Measurements from ENCODE around the gene ARHGAP33.

ARHGAP33 gene

DNA sequence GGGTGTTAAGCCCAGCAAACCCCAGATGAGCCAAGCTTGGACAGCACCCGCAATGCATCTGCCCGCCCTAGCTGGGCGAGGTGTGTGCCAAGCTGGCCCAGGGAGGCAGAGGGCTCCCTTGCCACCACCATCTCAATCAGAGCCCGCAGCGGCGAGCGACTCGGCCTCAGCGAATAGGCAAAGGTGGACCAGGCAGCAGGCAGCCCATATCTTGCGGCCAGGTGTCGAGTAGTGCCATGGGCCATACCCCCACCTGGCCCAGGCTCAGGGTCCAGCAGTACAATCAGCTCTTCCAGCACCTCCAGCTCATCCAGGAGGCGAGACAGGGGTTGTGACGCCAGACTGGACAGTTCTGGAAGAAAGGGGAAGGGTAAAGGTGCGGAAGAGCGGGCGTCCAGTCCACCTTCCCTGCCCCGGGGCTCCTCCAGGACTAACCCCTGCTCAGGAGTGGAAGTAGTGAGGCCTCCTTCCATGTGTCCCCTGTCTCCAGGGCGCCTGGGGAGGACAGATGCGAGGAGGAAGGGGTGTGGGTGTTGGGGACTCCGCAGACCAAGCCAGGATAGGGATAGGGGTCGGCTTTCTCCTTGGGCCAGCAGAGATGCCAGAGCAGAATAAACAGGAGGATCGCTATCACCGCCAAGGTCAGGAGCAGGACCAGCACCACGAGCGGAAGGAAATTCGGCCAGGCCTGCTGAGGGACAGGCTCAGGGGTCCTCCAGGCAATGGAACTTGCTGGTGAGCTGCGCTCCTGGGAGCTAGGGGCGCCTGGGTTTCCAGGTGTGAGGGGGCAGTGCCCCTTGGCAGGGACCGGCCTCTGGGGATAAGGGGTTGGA, 35.9 kb upstream of the ARHGAP33 start:
- no peak for DNase-seq

DNA sequence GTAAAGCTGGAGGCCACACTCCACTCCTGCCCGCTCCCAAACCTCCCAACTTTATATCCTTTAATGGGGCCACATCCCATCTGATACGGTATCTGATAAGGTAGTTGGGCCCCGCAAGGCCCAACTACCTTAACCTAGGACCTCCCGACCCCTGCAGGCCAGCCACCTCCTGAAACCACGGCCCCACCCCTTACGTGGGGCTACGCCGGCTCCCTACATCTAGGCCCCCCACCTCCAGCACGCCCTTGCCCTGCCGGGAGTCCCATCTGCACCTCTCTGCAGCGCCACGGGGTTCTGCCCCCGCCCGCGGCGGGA, 35.3 kb upstream of the ARHGAP33 start:
- no peak for DNase-seq

DNA sequence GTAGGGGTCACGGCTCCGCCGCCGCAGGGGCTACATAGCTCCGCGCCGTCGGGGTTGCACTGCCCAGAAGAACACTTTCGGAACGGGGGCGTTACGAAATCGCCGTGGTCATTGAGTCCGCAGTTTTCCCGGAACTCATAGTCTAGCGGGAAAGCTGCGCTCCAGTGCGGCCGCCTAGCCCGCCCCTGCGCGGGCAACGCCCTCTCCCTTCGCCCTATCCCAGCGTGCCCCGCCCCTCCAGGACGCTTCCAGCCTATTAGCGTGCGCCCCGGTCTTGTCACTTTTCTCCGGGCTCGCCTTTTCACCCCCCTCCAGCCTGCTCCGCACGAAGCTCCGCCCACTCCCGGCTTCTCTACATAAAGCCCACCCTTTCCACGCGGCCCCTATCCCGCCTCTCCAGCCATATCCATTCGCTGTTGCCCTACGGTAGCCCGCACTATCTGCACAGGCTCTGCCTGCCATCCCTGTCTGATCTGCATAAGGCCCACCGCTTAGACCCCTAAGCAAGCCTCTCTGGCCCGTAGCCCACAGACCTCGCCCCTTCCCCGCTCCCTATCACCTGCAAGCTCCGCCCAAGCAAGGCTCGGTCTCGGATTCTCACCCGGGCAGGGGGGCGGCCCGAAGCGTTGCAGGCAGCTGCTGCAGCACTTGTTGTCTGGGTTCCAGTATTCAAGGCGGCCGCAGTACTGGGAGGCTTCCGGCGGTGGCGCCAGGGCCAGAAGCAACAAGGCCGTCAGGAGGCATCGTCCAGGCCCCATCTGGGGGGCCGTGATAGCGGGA, 34.8 kb upstream of the ARHGAP33 start:
- peak; percentile 96 for DNase-seq

DNA sequence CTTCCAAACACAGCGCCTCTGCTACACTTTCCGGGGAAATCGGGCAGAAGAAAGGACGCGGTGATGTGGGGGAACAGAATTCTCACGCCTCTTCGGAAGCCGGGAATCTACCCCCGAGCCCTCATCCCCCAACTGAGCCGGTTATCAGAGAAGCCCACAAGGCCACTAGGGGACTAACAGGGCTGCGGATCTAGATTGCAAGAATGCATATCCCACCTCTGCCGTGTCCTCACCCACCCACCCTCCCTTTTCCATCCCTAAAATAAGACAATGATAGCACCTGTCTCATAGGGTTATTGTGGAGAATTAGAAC, 34.2 kb upstream of the ARHGAP33 start:
- DNase-seq, result peak; percentile 72

DNA sequence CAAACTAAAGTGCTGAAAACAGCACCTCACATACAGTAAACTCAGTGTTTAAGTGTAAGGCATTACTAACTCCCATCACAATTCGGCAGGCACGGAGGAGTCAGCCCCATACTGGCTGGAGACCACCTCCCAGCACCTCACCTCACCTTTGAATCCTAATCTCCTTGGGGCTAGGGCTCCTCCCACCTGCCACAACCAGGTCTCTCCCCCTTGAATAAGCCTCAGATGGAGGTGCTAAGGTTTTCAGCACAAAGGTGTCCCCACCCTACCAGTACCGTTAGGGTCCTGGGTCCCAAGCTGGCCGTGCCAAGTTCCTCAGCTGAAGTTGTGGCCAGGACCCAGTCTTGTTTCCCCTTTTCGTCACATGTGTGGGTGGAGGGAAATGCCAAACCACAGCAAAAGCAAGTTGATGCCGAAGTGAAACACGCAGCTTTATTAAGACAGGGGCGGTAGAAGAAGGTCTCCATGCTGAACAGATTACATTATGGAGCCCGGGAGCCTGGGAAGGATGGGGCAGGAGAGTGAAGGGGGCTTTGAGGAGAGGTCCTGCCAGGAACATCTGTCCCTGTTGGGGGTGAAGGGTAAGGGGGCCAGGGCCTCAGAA, 33.1 kb upstream of the ARHGAP33 start, which contains the start of gene IGFLR1:
Gene IGFLR1 (minus strand): TSS at position 332 of the 604 bp plus-strand sequence. CDS start 1,272 bp downstream, outside the sequence.
- DNase-seq, result no peak

DNA sequence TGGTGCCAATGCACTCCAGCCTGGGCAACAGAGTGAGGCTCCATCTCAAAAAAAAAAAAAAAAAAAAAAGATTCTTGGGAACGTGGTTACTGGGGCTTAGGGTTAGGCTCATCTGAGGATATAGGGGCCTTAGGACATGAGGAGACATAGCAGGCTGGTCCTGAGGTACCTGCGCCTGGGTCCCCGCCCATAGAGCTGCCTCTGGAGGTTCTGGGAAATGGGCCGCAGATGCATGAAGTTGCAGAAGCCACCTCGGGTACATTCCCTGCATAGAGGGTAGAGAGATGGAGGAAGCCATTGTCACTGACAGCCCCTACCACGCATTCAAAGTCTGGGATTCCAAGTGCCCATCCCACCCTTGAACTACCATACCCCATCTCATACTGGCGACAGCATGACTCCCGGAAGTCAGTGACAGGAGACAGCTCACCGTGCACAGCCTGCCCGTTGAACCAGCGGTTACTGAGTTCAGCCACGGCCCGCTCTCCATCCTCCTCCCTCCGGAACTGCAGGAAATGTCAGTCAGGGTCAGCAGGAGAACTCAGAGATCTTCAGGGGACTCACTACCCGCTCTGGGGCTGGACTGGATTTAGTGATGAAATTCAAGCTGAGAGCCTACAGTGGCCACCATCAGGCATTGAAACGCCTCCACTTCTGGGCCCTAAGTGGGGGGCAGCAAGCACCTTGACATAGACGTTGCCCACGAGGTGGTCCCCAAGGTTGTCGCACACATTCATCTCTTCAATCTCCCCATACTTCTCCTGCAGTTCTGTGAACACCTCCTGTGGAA, 31.5 kb upstream of the ARHGAP33 start:
- DNase-seq, result no peak

DNA sequence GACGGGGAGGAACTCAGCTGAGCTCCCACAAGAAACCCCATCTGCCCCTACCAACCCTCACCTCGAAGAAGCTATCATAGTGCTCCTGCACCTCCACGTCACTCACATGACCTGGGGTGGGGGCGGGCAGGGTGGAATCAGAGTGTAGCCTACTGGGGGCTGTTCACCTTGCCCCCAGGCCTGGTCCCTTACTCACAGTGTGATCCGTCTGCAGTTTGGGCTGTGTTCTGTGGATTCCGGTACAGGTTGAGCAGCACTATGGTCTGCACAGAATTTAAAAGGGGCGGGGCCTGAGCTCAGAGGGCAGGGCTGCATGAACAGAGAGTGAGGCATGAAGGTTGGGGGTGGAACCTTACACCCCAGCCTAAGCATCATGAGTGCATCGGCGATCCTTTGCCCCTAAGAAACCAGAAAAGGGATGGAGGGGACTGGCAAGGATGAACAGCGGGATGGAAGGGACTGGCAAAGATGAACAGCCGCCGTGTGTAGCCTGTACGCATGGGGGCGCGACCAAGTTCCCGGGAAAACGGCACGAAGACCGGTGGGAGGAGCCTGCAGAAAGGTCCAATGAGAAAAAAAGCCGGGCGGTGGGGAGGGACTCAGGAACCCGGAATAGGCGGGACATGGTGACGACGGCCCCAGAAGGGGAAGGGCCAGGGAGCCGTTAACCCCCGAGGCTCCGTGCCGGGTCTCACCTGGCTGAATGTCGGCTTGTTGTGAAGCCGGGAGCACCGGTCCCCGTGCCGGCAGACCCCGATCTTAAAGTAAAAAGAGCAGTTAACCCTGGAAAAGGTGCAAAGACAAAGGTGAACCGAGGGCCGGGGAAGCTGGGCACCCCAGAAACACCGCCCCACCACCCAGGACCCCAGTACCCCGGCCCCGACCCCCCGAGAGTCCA, 30.7 kb upstream of the ARHGAP33 start:
- DNase-seq, result peak; percentile 91

DNA sequence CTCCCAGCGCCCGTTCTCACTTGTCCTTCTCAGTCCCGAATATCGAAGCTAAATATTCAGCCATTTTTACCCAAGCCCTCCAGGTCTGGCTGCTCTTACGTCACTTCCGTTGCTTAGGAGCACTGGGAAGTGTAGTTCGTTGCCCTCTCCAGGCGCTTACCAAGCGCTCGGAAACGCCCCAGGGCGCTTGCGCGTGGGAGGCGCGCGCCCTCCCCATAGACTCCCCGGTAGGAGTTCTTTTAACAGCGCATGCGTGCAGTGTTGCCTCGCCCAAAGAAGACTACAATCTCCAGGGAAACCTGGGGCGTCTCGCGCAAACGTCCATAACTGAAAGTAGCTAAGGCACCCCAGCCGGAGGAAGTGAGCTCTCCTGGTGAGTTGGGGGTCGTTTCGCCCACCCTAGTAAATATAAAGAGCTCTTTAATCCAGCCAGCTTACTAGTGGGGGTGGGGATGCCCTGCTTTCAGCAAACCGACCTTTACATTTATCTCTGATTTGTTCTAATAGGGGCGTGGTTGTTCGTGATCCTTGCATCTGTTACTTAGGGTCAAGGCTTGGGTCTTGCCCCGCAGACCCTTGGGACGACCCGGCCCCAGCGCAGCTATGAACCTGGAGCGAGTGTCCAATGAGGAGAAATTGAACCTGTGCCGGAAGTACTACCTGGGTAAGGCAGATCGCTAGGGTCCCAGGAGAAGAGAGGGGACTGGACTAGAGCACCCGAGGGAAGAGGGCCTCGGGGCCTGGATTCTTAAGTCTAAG, 29.9 kb upstream of the ARHGAP33 start, which contains the start of the genes PSENEN and U2AF1L4:
Gene PSENEN (plus strand): TSS at position 324 of the 759 bp plus-strand sequence. CDS start 280 bp downstream, at position 604.
Gene U2AF1L4 (minus strand): TSS at position 91 of the 759 bp plus-strand sequence. CDS start 27 bp downstream, at position 64.
- DNase-seq, result peak; percentile 96

DNA sequence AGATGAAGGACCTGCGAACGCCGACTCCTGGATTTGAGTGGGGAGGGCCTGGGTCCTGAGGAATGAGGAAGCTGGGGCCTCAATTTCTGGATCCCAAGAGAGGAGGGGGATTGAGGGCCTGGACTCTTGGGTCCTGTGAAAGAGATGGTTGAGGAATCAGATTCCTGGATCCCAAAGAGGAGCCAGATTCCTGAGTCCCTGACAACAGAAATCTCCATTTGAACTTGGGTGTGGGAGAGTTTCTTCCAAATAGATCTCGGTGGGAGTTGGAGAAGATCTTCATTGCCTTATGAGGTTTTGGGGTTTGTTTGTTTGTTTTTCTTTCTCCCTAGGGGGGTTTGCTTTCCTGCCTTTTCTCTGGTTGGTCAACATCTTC, 29.3 kb upstream of the ARHGAP33 start:
- DNase-seq, result no peak

DNA sequence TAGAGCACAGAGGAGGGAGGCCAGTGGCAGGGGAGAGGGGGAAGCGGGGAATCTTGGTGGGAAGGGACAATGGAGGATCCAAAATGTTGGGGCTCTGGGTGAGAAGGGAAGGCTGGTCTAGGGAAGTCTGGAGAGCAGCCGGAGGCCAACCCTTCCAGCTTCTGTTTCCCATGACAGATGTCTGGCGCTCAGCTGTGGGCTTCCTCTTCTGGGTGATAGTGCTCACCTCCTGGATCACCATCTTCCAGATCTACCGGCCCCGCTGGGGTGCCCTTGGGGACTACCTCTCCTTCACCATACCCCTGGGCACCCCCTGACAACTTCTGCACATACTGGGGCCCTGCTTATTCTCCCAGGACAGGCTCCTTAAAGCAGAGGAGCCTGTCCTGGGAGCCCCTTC, 28.8 kb upstream of the ARHGAP33 start:
- DNase-seq, result no peak

DNA sequence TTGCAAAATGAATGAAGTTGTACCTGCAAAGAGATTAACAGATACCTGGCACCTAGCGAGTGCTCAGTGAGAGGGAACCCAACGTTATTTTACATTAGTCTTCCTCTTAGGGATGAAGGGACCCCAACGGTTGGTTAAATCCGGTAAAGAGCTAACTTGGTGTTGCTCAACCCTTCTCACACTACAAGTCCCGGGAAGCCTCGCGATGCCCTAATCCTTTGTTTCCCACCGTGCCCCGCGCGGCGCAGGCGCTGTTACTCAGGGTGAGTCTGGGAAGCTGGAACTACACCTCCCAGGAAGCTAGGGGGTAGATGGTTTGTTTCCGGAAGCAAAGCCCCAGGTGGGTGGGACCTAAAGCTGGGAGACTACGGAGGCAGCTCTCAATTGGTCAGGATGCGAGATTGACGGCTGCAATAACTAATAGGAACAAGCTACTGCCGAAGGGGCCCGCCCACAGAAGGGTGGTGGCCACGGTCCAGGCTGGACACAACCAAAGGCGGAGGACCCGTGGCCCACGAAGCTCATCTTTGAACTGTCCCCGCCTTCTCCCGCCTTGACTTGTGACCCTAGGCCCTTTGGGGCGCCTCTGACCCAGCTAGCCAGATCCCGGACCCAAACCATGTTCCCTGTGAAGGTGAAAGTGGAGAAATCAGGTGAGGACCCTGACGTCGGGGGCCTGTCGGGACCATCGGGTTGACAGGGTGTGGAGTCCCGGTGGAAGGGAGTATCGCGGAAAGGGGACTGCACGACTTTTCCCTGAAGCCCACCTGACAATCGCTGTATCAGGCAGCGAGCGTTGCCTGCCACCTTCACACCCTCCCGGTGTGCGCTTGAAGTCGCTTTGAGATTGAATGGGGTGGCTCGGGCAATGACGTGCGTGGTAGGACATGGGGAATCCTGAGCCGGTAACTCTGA, 27.0 kb upstream of the ARHGAP33 start, which contains the start of gene LIN37:
Gene LIN37 (plus strand): TSS at position 471 of the 915 bp plus-strand sequence. CDS start 149 bp downstream, at position 620.
- peak; percentile 98 for DNase-seq

DNA sequence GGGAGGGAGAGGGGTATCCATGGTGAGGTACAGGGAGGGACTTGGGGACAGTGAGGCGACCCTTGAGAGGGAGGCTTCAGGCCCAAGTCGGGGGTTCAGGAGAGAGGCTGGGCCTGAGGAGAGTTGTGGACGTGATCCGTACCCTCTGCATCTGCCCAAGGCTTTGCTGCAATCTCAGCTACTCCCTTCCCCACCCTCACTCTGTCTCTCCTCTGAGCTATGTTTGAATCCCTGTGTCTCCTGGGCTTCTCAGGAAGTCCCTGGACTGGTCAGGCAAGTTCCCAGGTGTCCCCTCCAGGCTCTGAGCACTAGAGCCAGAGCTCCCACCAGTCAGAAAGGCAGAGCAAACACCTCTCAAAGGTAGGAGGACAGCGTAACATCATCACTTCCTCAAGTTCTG, 25.2 kb upstream of the ARHGAP33 start:
- no peak for DNase-seq

DNA sequence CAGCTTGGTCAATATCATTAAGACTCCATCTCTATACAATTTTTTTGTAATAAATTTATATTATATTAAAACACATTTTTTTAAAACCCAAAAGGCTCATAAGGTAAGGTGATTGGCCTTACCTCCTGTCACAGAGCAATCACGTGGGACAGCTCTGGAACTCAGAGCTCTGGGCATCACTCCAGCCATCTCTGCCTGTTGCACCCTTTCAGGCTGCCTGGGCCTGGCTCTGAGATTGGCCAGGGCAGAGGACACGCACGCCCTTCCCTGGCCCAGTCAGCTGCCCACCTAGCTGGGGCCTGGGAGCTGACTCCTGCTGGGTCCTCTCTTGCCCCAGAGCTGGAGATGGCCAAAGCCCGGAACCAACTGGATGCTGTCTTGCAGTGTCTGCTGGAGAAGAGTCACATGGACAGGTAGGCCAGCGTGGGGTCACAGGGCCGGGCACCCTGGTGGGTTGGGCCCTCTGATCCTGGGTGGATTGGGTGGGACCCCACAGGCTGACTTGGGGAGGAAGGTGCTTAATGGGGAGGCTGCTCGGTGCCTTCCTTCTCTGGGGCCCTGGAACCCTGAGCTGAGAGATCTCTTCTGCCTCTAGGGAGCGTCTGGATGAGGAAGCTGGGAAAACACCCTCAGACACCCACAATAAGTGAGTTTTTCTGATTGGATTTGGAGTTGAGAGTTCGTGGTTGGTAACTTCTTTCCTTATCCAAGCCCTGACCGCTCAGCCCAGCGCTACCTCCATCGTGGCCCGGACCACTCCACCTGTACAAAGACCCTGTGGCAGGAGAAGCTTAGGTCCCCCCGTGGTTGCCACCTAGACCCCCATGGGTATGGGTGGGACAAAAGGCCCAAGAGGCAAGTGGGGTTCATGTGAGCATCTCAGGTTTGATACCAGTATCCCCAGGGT, 23.3 kb upstream of the ARHGAP33 start:
- DNase-seq, result no peak

DNA sequence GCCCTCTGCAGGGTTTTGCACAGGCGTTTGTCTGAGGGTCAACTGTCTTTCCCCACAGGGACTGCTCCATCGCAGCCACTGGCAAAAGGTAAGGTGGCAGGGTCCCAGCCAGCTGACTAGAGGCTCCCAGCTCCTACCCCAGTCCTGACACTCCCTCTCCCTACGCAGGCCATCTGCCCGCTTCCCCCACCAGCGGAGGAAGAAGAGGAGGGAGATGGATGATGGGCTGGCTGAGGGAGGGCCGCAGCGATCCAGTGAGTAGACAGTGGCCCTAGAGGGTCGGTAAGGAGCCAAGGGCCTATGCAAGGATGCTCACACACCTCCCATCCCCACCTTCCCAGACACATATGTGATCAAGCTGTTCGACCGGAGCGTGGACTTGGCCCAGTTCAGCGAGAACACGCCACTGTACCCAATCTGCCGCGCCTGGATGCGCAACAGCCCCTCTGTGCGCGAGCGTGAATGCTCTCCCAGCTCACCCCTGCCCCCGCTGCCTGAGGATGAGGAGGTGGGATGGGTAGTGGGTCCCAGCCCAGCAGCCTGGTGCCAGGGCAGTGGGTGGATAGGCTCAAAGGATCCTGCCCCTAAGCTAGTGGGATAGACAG, 22.5 kb upstream of the ARHGAP33 start:
- no peak for DNase-seq

DNA sequence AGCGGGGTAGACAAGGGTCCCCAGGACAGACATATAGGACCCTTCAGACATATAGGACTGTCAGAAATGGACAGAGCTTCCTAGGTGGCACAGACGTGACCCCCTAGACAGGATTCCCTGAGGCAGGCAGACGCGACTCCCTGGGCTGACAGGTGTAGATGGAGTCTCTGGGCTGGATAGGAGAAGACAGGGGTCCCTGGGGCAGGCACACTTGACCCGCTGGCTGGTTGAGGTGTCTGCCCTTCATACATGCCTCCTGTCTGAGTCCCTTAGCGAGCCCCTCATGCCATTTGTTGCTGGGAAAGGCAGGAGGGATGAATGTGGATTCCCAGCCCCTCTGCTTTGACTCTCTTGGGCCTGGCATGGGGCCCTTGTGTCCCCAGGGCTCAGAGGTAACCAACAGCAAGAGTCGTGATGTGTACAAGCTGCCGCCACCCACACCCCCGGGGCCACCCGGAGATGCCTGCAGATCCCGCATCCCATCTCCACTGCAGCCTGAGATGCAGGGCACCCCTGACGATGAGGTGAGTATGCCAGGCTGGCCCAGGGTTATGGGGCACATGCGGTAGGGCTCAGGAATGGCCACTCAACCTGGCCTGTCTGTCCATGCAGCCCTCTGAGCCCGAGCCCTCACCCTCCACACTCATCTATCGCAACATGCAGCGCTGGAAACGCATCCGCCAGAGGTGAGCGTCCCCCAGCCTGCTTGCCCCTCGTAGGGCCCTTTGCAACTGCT, 21.6 kb upstream of the ARHGAP33 start:
- DNase-seq, result no peak

DNA sequence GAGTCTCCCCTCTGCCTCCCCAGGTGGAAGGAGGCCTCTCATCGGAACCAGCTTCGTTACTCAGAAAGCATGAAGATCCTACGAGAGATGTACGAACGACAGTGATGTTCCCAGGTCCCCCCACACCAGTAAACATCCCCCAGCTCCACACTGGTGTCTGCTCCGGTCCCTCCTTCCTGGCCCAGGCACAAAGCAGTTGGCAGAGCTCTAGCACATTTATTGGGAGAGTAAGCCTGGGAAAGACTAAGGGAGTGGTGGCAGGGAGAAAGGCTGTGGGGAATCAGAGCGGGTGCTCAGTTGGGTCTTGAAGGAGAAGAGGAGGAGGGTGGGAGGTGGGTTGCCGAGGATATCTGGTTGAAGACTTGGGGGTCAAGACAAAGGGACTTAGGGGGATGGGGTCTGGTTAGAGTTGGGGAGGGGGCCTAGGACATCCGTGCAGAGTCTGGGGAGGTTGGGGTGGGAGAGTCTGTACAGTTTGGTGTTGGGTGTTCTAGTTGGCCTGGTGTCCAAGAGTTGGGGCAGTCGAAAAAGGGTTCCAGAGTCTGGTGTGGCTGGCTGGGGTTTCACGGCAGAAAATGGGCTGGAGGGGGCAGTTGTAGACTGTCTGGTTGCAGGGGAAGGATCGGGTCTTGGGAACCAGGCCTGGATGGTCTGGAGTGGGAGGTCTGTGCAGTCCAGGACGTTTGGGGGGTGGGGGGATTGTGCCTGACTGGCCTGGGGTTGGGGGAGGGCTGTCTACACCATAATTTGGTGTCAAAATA, 20.8 kb upstream of the ARHGAP33 start:
- DNase-seq, result no peak

DNA sequence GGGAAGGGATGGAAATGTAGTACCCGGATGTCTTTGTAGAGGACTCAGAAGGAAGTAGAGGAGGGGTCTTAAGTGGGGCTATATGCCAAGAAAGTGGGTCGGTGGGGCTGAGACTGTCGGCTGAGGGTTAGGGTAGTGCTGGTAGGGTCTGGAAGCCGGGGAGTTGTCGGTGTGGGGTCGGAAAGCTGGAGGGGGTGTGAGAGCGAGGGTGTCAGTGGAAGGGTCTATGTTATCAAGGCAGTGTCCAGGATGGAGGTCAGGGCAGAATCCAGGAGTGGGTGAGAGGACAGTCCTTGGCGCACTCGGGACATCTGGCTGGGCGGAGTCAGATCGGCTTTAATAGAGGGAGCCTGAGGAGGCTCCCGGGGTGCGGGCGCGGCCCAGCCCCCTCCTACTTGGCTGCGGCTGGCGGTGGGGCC, 20.2 kb upstream of the ARHGAP33 start:
- DNase-seq, result no peak
